HG02852 (cell line): Measurements from ENCODE around the gene ZNF574.
"Not testable (repeated sequence)": the region's sequence is repeated elsewhere in the genome, so short reads cannot be mapped to it uniquely, and the experiment has no call there.

Experiments
- ATAC-seq: cut with Tn5 transposase; IDR thresholded peaks from one replicate; pipeline ENCODE4 v1.9.1; 2021; ENCODE audit warnings: mild to moderate bottlenecking, moderate library complexity; ENCODE audit not compliant: unreplicated experiment

Gene ZNF574

GRCh38 chr19:42075616-42076379, at the start of gene ZNF574:
TSS of gene ZNF574 (plus strand) at chr19:42076166. CDS start at chr19:42078607, 2,441 bp downstream.
- peak; percentile 93 for ATAC-seq

- ATAC-seq: no peak
Observed at GRCh38 chr19:42028304-42029216, 47.4 kb upstream of the ZNF574 start.

GRCh38 chr19:42030645-42031440, 45.1 kb upstream of the ZNF574 start:
- ATAC-seq: no peak

- ATAC-seq: no peak
Observed at GRCh38 chr19:42032431-42032830, 43.5 kb upstream of the ZNF574 start.

GRCh38 chr19:42033413-42033812, 42.6 kb upstream of the ZNF574 start:
- no peak for ATAC-seq

GRCh38 chr19:42034640-42035391, 41.1 kb upstream of the ZNF574 start:
- not testable (repeated sequence) for ATAC-seq

- ATAC-seq: no peak
Observed at GRCh38 chr19:42037649-42038048, 38.3 kb upstream of the ZNF574 start.

GRCh38 chr19:42038666-42039065, 37.3 kb upstream of the ZNF574 start:
- no peak for ATAC-seq

- no peak for ATAC-seq
Observed at GRCh38 chr19:42040031-42040430, 35.9 kb upstream of the ZNF574 start.

- ATAC-seq: not testable (repeated sequence)
Observed at GRCh38 chr19:42040491-42040890, 35.5 kb upstream of the ZNF574 start.

- no peak for ATAC-seq
Observed at GRCh38 chr19:42042455-42043170, 33.4 kb upstream of the ZNF574 start.

GRCh38 chr19:42045575-42045974, 30.4 kb upstream of the ZNF574 start:
- no peak for ATAC-seq

- no peak for ATAC-seq
Observed at GRCh38 chr19:42048992-42049391, 27.0 kb upstream of the ZNF574 start.

GRCh38 chr19:42051166-42052115, 24.5 kb upstream of the ZNF574 start:
- ATAC-seq: no peak

- ATAC-seq: no peak
Observed at GRCh38 chr19:42052241-42052863, 23.6 kb upstream of the ZNF574 start.

GRCh38 chr19:42053037-42053935, 22.7 kb upstream of the ZNF574 start:
- no peak for ATAC-seq

- ATAC-seq: no peak
Observed at GRCh38 chr19:42054205-42054604, 21.8 kb upstream of the ZNF574 start.
